Amniotic stem cell (primary cell): Measurements from ENCODE around the gene ATRNL1.
A peak's percentile ranks its signal among the peaks of the same experiment; 100 is the strongest.
"Not testable (repeated sequence)": the region's sequence is repeated elsewhere in the genome, so short reads cannot be mapped to it uniquely, and the experiment has no call there.

ENCODE experiments used
- DNase-seq: peaks from one replicate; lab custom pipeline; 2025; lab: John Stamatoyannopoulos, UW

ATRNL1 gene

GRCh38 chr10:115427611-115428010 lies 334.4 kb downstream of the ATRNL1 start:
- DNase-seq = no peak

- DNase-seq = peak; percentile 20
These were observed 339.1 kb downstream of the ATRNL1 start for GRCh38 chr10:115432188-115432819.

- DNase-seq = no peak
These were observed 343.8 kb downstream of the ATRNL1 start for GRCh38 chr10:115436999-115437398.

- DNase-seq = no peak
These were observed 348.9 kb downstream of the ATRNL1 start for GRCh38 chr10:115441907-115442545.

- no peak for DNase-seq
These were observed 363.6 kb downstream of the ATRNL1 start for GRCh38 chr10:115456812-115457211.

GRCh38 chr10:115483294-115483693 lies 390.1 kb downstream of the ATRNL1 start:
- no peak for DNase-seq

GRCh38 chr10:115491526-115492140 lies 398.5 kb downstream of the ATRNL1 start:
- DNase-seq = no peak

GRCh38 chr10:115503546-115503945 lies 410.4 kb downstream of the ATRNL1 start:
- no peak for DNase-seq

- DNase-seq = no peak
These were observed 421.7 kb downstream of the ATRNL1 start for GRCh38 chr10:115514895-115515294.

- DNase-seq = no peak
These were observed 432.0 kb downstream of the ATRNL1 start for GRCh38 chr10:115525141-115525540.

GRCh38 chr10:115527682-115528081 lies 434.5 kb downstream of the ATRNL1 start:
- DNase-seq = not testable (repeated sequence)

GRCh38 chr10:115536401-115536800 lies 443.2 kb downstream of the ATRNL1 start:
- not testable (repeated sequence) for DNase-seq

- DNase-seq = no peak
These were observed 446.1 kb downstream of the ATRNL1 start for GRCh38 chr10:115539142-115539762.

GRCh38 chr10:115555887-115556402 lies 462.8 kb downstream of the ATRNL1 start:
- no peak for DNase-seq

GRCh38 chr10:115558252-115558651 lies 465.1 kb downstream of the ATRNL1 start:
- DNase-seq = no peak

- DNase-seq = no peak
These were observed 473.7 kb downstream of the ATRNL1 start for GRCh38 chr10:115566867-115567266.

- DNase-seq = no peak
These were observed 479.7 kb downstream of the ATRNL1 start for GRCh38 chr10:115572740-115573455.

GRCh38 chr10:115580239-115580638 lies 487.1 kb downstream of the ATRNL1 start:
- no peak for DNase-seq

GRCh38 chr10:115593060-115593459 lies 499.9 kb downstream of the ATRNL1 start:
- no peak for DNase-seq

- no peak for DNase-seq
These were observed 511.5 kb downstream of the ATRNL1 start for GRCh38 chr10:115604627-115605026.

- DNase-seq = no peak
These were observed 512.9 kb downstream of the ATRNL1 start for GRCh38 chr10:115606086-115606485.

- no peak for DNase-seq
These were observed 513.6 kb downstream of the ATRNL1 start for GRCh38 chr10:115606741-115607140.
